ENCODE results near the gene UBTF. TPM values are rescaled to one million over a fixed set of nuclear protein-coding genes. Genes with fewer than 3 reads are reported as not detected.

UBTF gene
- total and polyA plus RNA-seq, 2 of the 8 experiments (the other 6 are each of a cell fraction or from before 2014, with no cell fraction given) = 14.7 to 106 TPM

- no peak within 1 kb of the TSS for H2AFZ ChIP-seq (ENCODE audit: low read length)
- H4K20me1 ChIP-seq (replicated peaks in 1 of 2; ENCODE audit: control insufficient read depth in 1 of 2, insufficient read depth in 2 of 2, low read length in 2 of 2) = no peaks in the 10 kb centered on the region
- FAIRE-seq (no peak), DNase-seq (ENCODE audit: low read depth in 1 of 2, low spot score in 2 of 2) (no peak)
- peaks cover 0 to 15% (median 8%) of the 10 kb centered on the region in 4 experiments; a peak in 5 of 7 replicates for H3K4me1 ChIP-seq (replicated peaks in 1 of 4; ENCODE audit: control insufficient read depth in 3 of 4, insufficient read depth in 4 of 4, low read length in 3 of 4)
- WGBS, 2 experiments (ENCODE audit: extremely low coverage in 1 of 2, insufficient coverage in 1 of 2, insufficient read length in 1 of 2, insufficient replicate concordance in 2 of 2, low coverage in 1 of 2, low lambda C conversion rate in 2 of 2, missing lambda C conversion rate in 1 of 2) = 76% methylated on average over 21 of the region's 21 CpGs; no CpG with 5 or more reads in 1 of the 2 experiments
- H3K27me3 ChIP-seq (replicated peaks in 1 of 4; ENCODE audit: control insufficient read depth in 3 of 4, extremely low read depth in 1 of 4, insufficient read depth in 3 of 4, low read length in 3 of 4) = no peaks in the 10 kb centered on the region
- H3K18ac ChIP-seq (ENCODE audit: extremely low read depth, low read length) = peak within 1 kb of the TSS; percentile 48
- no peak within 1 kb of the TSS for H3K56ac ChIP-seq (replicated peaks; ENCODE audit: insufficient read length, low read depth, low read length)
- H3K4ac ChIP-seq (replicated peaks; ENCODE audit: insufficient read length, low read depth, low read length) = no peak within 1 kb of the TSS
- peak within 1 kb of the TSS; percentile 86; the same call in 1 of the 2 replicates for H4K8ac ChIP-seq (ENCODE audit: extremely low read depth, insufficient read depth, low read length)
- H2BK12ac ChIP-seq (ENCODE audit: low read depth, low read length) = peak within 1 kb of the TSS; percentile 75
- H4K5ac ChIP-seq (ENCODE audit: insufficient read length, low read depth, low read length) = peak within 1 kb of the TSS; percentile 16
- peak within 1 kb of the TSS; percentile 10 to 40; a peak in 3 of 4 replicates for H3K4me2 ChIP-seq (ENCODE audit: insufficient read depth in 1 of 2, low read depth in 2 of 2, low read length in 2 of 2)
- ChIA-PET CTCF (ENCODE audit: partially characterized antibody) (interaction anchor here (0.9 to 8.1 kb wide), 21 partner anchors 10 to 188 kb away, joined by 3 to 61 read pairs (median 4); partner anchors contain the start of genes HDAC5, HROB and TMUB2), POLR2A (ENCODE audit: partially characterized antibody) (interaction anchor here (0.6 to 8.7 kb wide), 11 partner anchors 12 to 180 kb away, joined by 3 to 84 read pairs (median 4); partner anchors contain the start of genes HDAC5, LSM12 and TMUB2)
- peak within 1 kb of the TSS; percentile 80 for H2BK5ac ChIP-seq (ENCODE audit: low read depth, low read length)
- no peaks in the 10 kb centered on the region for H3K79me1 ChIP-seq (ENCODE audit: low read depth, low read length)
- no peak within 1 kb of the TSS; a peak in 1 of 7 replicates for H3K9ac ChIP-seq (replicated peaks in 1 of 4; ENCODE audit: extremely low read depth in 1 of 4, low read depth in 3 of 4, low read length in 3 of 4)
- H3K27ac ChIP-seq (ENCODE audit: low read depth, low read length) = peak within 1 kb of the TSS; percentile 56; the same call in 1 of the 2 replicates
- peak within 1 kb of the TSS; percentile 40; the same call in 1 of the 2 replicates for H2BK15ac ChIP-seq (ENCODE audit: low read length)
- no peaks in the 10 kb centered on the region for H3K23me2 ChIP-seq (ENCODE audit: low read depth, low read length)
- H2BK120ac ChIP-seq (replicated peaks; ENCODE audit: low read depth, low read length) = no peak within 1 kb of the TSS
- H3K79me2 ChIP-seq (ENCODE audit: control insufficient read depth in 1 of 2, insufficient read depth in 2 of 2, low read length in 2 of 2) = no peaks in the 10 kb centered on the region
- H3K14ac ChIP-seq (ENCODE audit: insufficient read length) = no peak within 1 kb of the TSS
- peak within 1 kb of the TSS in 2 of 4 experiments; percentile 14 to 16; a peak in 4 of 8 replicates for H3K4me3 ChIP-seq (ENCODE audit: extremely low read depth in 1 of 4, insufficient read depth in 2 of 4, low read depth in 3 of 4, low read length in 4 of 4)
- H3K36me3 ChIP-seq (ENCODE audit: control insufficient read depth in 2 of 4, insufficient read depth in 4 of 4, low read length in 3 of 4) = peaks cover 0 to 3% (median 0%) of the 10 kb centered on the region in 4 experiments; a peak in 1 of 8 replicates
- H3K23ac ChIP-seq (ENCODE audit: insufficient read length) = no peak within 1 kb of the TSS
- no peaks in the 10 kb centered on the region for H3K9me3 ChIP-seq (ENCODE audit: insufficient read depth in 2 of 2, low read depth in 1 of 2, low read length in 1 of 2)
- H2AK5ac ChIP-seq (ENCODE audit: low read depth, low read length) = 0 out of 2 replicates have a peak within 1 kb of the TSS, but pooled peaks have one; percentile 8
- peak within 1 kb of the TSS; percentile 23 for H4K91ac ChIP-seq (replicated peaks; ENCODE audit: insufficient read length, low read length)
- H2BK20ac ChIP-seq (ENCODE audit: low read length) = 0 out of 2 replicates have a peak within 1 kb of the TSS, but pooled peaks have one; percentile 48
- no peak for TF ChIP-seq HDAC2 (IDR thresholded peaks at IDR 0.05; ENCODE audit: borderline replicate concordance in 1 of 2, low read depth in 2 of 2, low read length in 2 of 2)
- peak; percentile 64 for TF ChIP-seq ASH2L (IDR thresholded peaks at IDR 0.05; ENCODE audit: low read length)
- TF ChIP-seq JUN (IDR thresholded peaks at IDR 0.05; ENCODE audit: low read depth, low read length) = no peak
- TF ChIP-seq CTCF (IDR thresholded peaks at IDR 0.05; ENCODE audit: control extremely low read depth in 1 of 3, insufficient read depth in 1 of 3, low read depth in 1 of 3, low read length in 3 of 3) = peak; percentile 36 to 42 (median 41); a peak in 3 of 4 replicates
- no peak for TF ChIP-seq GTF2F1 (IDR thresholded peaks at IDR 0.05; ENCODE audit: borderline replicate concordance, low read depth, low read length)
- no peak for TF ChIP-seq TBP (IDR thresholded peaks at IDR 0.05; ENCODE audit: low read depth, low read length)
- no peak for TF ChIP-seq MAFK (IDR thresholded peaks at IDR 0.05; ENCODE audit: low read depth, low read length)
- no peak for TF ChIP-seq GABPA (IDR thresholded peaks at IDR 0.05; ENCODE audit: borderline replicate concordance, insufficient read depth, low read length)
Measured at GRCh38 chr17:44170499-44171201, 48.8 kb downstream of the UBTF start, which contains the start of gene ASB16. TSS of gene ASB16 (plus strand) at chr17:44170704. CDS start at chr17:44170790, 86 bp downstream.
